Keratinocyte (primary cell): ENCODE data around the gene SPATA13. TPM values are rescaled to one million over a fixed set of nuclear protein-coding genes. Genes with fewer than 3 reads are reported as not detected.

Experiments used
- DNase-seq: peaks from one replicate; pipeline ENCODE4 v3.0.0-alpha.2; 2011; ENCODE audit warnings: low read depth, missing footprints, low spot score
- FAIRE-seq: peaks from 2 replicates; lab custom pipeline; 2011; peaks lifted over from hg19 to GRCh38; lab: Jason Lieb, UNC
- H2AFZ ChIP-seq: 2 replicates; pipeline ENCODE4 v1.6.0; 2012; ENCODE audit warnings: low read length, control low read depth, inconsistent platforms; ENCODE audit not compliant: control insufficient read depth
- H3K27ac ChIP-seq: 2 replicates; pipeline ENCODE4 v1.5.1; 2011; ENCODE audit warnings: low read length; ENCODE audit not compliant: control insufficient read depth, insufficient read depth
- H3K27me3 ChIP-seq: 3 replicates; pipeline ENCODE4 v1.6.0; 2011; ENCODE audit warnings: low read length; ENCODE audit not compliant: control insufficient read depth, insufficient read depth; ENCODE audit errors: extremely low read depth
- H3K36me3 ChIP-seq, 2 experiments: 2 replicates in 1 of 2; 3 replicates in 1 of 2; pipeline ENCODE4 v1.5.1; 2011; ENCODE audit warnings: low read length in 2 of 2, mild to moderate bottlenecking in 1 of 2; ENCODE audit not compliant: control insufficient read depth in 2 of 2, insufficient read depth in 2 of 2; ENCODE audit errors: extremely low read depth in 1 of 2
- H3K4me1 ChIP-seq: 3 replicates; pipeline ENCODE4 v1.5.1; 2011; ENCODE audit warnings: low read length; ENCODE audit not compliant: control insufficient read depth, insufficient read depth; ENCODE audit errors: extremely low read depth
- H3K4me2 ChIP-seq: 3 replicates; pipeline ENCODE4 v1.6.0; 2011; ENCODE audit warnings: low read depth, low read length; ENCODE audit not compliant: control insufficient read depth, insufficient read depth; ENCODE audit errors: extremely low read depth
- H3K4me3 ChIP-seq, 3 experiments: fragments of 200-600 bp in 1 of 3; sonication (generic) in 1 of 3; 2 replicates in 2 of 3; 3 replicates in 1 of 3; pipeline ENCODE4 v1.5.1; 2011 to 2016; ENCODE audit warnings: low read length in 3 of 3, mild to moderate bottlenecking in 3 of 3, control low read depth in 2 of 3, inconsistent platforms in 1 of 3, low read depth in 1 of 3, mixed read lengths in 1 of 3, mixed run types in 1 of 3, moderate library complexity in 1 of 3; ENCODE audit not compliant: control insufficient read depth in 2 of 3, insufficient read depth in 2 of 3; ENCODE audit errors: extremely low read depth in 1 of 3
- H3K79me2 ChIP-seq: 2 replicates; pipeline ENCODE4 v1.6.0; 2012; ENCODE audit warnings: low read length; ENCODE audit not compliant: control insufficient read depth, insufficient read depth
- H3K9ac ChIP-seq: 3 replicates; pipeline ENCODE4 v1.6.0; 2011; ENCODE audit warnings: low read length; ENCODE audit not compliant: control insufficient read depth, insufficient read depth; ENCODE audit errors: extremely low read depth
- H3K9me1 ChIP-seq: 3 replicates; pipeline ENCODE4 v1.6.0; 2011; ENCODE audit warnings: low read length; ENCODE audit not compliant: control insufficient read depth, insufficient read depth; ENCODE audit errors: extremely low read depth
- H3K9me3 ChIP-seq: 2 replicates; pipeline ENCODE4 v1.5.1; 2012; ENCODE audit warnings: low read depth, low read length; ENCODE audit not compliant: control insufficient read depth
- H4K20me1 ChIP-seq: 3 replicates; pipeline ENCODE4 v1.6.0; 2011; ENCODE audit warnings: low read length; ENCODE audit not compliant: control insufficient read depth, insufficient read depth; ENCODE audit errors: extremely low read depth
- EZH2 ChIP-seq: IDR thresholded peaks from one replicate; pipeline ENCODE4 v1.6.1; 2012; ENCODE audit warnings: inconsistent platforms, mild to moderate bottlenecking, low read length, moderate library complexity
- dilution Hi-C: fragments of 300-500 bp; cut with MboI; formaldehyde crosslinking; loops from one replicate; pipeline ENCODE4 v1.7.0; 2020; ENCODE audit warnings: low sequenced_read_pairs; ENCODE audit not compliant: extremely low pct_ligation_motif_present
- polyA plus RNA-seq, 5 experiments: library from polyadenylated mRNA; depleted of rRNA in 3 of 5; stranded (reverse) in 3 of 5; stranded (forward) in 1 of 5; unstranded in 1 of 5; fragments of >200 nt; gene quantifications; 1 replicate in 1 of 5; 2 replicates in 3 of 5; 3 replicates in 1 of 5; pipeline versions ENCODE4 v1.2.1 to v1.2.3, GENCODE V29; 2011 to 2012; ENCODE audit warnings: missing spikeins in 2 of 5, low read depth in 1 of 5, low replicate concordance in 1 of 5
- TF ChIP-seq, protein P1 (sequence below), 3 experiments: IDR thresholded peaks in 1 of 3; conservative IDR thresholded peaks in 1 of 3; optimal IDR thresholded peaks in 1 of 3; 2 replicates in 2 of 3; 3 replicates in 1 of 3; pipeline versions ENCODE3 to v1.5.1; 2011; ENCODE audit warnings: low read length in 3 of 3, mild to moderate bottlenecking in 3 of 3, moderate library complexity in 2 of 3, control low read depth in 1 of 3, inconsistent platforms in 1 of 3; ENCODE audit not compliant: insufficient read depth in 2 of 3; ENCODE audit errors: extremely low read depth in 1 of 3

The SPATA13 gene
- polyA plus RNA-seq, 1 donor (not counting 4 experiments of a cell fraction or from before 2014, with no cell fraction given): 1.2 TPM

DNA sequence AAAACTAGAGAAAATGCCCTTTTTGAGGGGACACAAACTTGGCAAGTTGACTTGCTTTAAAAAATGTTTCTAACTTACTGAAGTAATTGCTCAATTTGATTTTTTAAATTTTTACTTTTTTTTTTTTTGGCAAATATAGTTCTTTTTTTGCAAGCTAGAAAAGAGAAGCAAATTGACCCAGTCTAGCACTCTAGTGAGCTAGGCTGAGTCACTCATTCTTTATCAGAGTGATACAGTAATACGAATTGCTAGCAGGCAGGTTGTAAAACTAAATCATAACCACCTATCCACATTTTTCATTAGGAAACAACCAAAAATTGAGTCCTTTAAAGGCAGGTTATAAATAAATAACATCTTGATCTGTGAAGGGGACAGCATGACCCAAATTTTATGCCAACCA, 97.0 kb downstream of the SPATA13 start:
- H3K27me3 ChIP-seq: no peaks in the 10 kb centered on the region
- no peak overlapping the region for H3K27ac ChIP-seq
- no peak overlapping the region for H2AFZ ChIP-seq
- TF ChIP-seq, protein P1, sequence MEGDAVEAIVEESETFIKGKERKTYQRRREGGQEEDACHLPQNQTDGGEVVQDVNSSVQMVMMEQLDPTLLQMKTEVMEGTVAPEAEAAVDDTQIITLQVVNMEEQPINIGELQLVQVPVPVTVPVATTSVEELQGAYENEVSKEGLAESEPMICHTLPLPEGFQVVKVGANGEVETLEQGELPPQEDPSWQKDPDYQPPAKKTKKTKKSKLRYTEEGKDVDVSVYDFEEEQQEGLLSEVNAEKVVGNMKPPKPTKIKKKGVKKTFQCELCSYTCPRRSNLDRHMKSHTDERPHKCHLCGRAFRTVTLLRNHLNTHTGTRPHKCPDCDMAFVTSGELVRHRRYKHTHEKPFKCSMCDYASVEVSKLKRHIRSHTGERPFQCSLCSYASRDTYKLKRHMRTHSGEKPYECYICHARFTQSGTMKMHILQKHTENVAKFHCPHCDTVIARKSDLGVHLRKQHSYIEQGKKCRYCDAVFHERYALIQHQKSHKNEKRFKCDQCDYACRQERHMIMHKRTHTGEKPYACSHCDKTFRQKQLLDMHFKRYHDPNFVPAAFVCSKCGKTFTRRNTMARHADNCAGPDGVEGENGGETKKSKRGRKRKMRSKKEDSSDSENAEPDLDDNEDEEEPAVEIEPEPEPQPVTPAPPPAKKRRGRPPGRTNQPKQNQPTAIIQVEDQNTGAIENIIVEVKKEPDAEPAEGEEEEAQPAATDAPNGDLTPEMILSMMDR (optimal IDR thresholded peaks at IDR 0.05 in 1 of 3, IDR thresholded peaks at IDR 0.05 in 1 of 3, conservative IDR thresholded peaks at IDR 0.05 in 1 of 3; ENCODE audit: extremely low read depth in 1 of 3, insufficient read depth in 2 of 3, low read length in 3 of 3): no peak
- no peak for TF ChIP-seq EZH2
- no peaks in the 10 kb centered on the region for H3K4me1 ChIP-seq
- H3K4me3 ChIP-seq: no peak overlapping the region
- no peaks in the 10 kb centered on the region for H3K36me3 ChIP-seq
- FAIRE-seq (no peak), DNase-seq (no peak)
- H3K79me2 ChIP-seq: no peaks in the 10 kb centered on the region
- H3K9me3 ChIP-seq: no peaks in the 10 kb centered on the region
- H3K4me2 ChIP-seq: no peak overlapping the region
- H3K9ac ChIP-seq: no peak overlapping the region
- H4K20me1 ChIP-seq: no peaks in the 10 kb centered on the region
- no peaks in the 10 kb centered on the region for H3K9me1 ChIP-seq
- dilution Hi-C loops: no loop called here

DNA sequence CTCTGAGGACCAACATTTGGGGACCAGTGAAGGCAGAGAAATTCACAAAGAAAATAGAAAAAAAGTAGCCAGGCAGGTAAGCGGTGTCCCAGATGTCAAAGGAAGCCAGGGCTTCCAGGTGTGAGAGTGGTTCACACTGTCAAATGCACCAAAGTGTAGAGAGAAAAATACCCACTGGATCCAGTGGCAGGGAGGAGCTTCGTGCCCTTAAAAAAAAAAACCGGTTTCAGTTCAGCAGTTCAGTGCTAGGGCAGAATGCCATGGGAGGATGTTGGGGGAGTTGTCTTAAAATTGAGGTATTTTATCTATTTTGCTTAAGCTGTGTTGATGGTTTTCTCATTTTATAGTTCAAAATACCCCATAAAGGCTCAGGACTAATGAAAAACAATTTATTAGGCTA, 101.0 kb downstream of the SPATA13 start:
- H2AFZ ChIP-seq: no peak overlapping the region
- no peak overlapping the region for H3K4me2 ChIP-seq
- H3K9me1 ChIP-seq: no peaks in the 10 kb centered on the region
- H3K4me3 ChIP-seq: no peak overlapping the region
- no peak overlapping the region for H3K9ac ChIP-seq
- H3K27me3 ChIP-seq: no peaks in the 10 kb centered on the region
- no peaks in the 10 kb centered on the region for H3K79me2 ChIP-seq
- no peaks in the 10 kb centered on the region for H4K20me1 ChIP-seq
- H3K27ac ChIP-seq: no peak overlapping the region
- no peaks in the 10 kb centered on the region for H3K36me3 ChIP-seq
- H3K9me3 ChIP-seq: no peaks in the 10 kb centered on the region
- dilution Hi-C loops: no loop called here
- FAIRE-seq: no peak
- H3K4me1 ChIP-seq: peaks cover 4% of the 10 kb centered on the region
- TF ChIP-seq EZH2: no peak
- TF ChIP-seq, protein P1 (optimal IDR thresholded peaks at IDR 0.05 in 1 of 3, IDR thresholded peaks at IDR 0.05 in 1 of 3, conservative IDR thresholded peaks at IDR 0.05 in 1 of 3; ENCODE audit: extremely low read depth in 1 of 3, insufficient read depth in 2 of 3, low read length in 3 of 3): no peak
- DNase-seq: no peak
